Glutamatergic neuron (in vitro differentiated cells): Measurements from ENCODE around the gene C20orf144. TPM values are rescaled to one million over a fixed set of nuclear protein-coding genes. Genes with fewer than 3 reads are reported as not detected.
A peak's percentile ranks its signal among the peaks of the same experiment; 100 is the strongest.

ENCODE experiments used
- DNase-seq: peaks from one replicate; pipeline ENCODE4 v3.0.0; 2022
- H3K27ac Mint-ChIP-seq: one replicate; pipeline ENCODE4 v1.8.0; 2020; ENCODE audit warnings: mild to moderate bottlenecking, mixed read lengths, inconsistent platforms; ENCODE audit not compliant: unreplicated experiment
- H3K27me3 Mint-ChIP-seq: one replicate; pipeline ENCODE4 v1.8.0; 2020; ENCODE audit warnings: mild to moderate bottlenecking, moderate library complexity, mixed read lengths, inconsistent platforms; ENCODE audit not compliant: unreplicated experiment
- H3K36me3 Mint-ChIP-seq: one replicate; pipeline ENCODE4 v1.8.0; 2020; ENCODE audit warnings: mild to moderate bottlenecking, mixed read lengths, inconsistent platforms; ENCODE audit not compliant: unreplicated experiment
- H3K4me1 Mint-ChIP-seq: one replicate; pipeline ENCODE4 v1.8.0; 2020; ENCODE audit warnings: mild to moderate bottlenecking, low read depth, mixed read lengths, inconsistent platforms; ENCODE audit not compliant: unreplicated experiment
- H3K4me3 Mint-ChIP-seq: one replicate; pipeline ENCODE4 v1.8.0; 2020; ENCODE audit warnings: mild to moderate bottlenecking, mixed read lengths, inconsistent platforms; ENCODE audit not compliant: unreplicated experiment
- H3K9me3 Mint-ChIP-seq: one replicate; pipeline ENCODE4 v1.8.0; 2020; ENCODE audit warnings: mild to moderate bottlenecking, moderate library complexity, mixed read lengths, inconsistent platforms; ENCODE audit not compliant: unreplicated experiment
- total RNA-seq: library from RNA; stranded (reverse); fragmentation: NEBNext Ultra II Directional; extraction: Animal tissue kit (Norgen Biotek cat#: 25700); gene quantifications from one replicate; pipeline ENCODE4 v1.2.1, GENCODE V29; 2021; ENCODE audit not compliant: unreplicated experiment
- TF ChIP-seq, protein P1 (sequence below): fragments of 200-600 bp; sonication (generic); IDR thresholded peaks from one replicate; pipeline ENCODE4 v1.5.0; 2021; ENCODE audit not compliant: partially characterized antibody, unreplicated experiment

C20orf144 gene
- total RNA-seq, 1 donor from 2014 or later, result not detected

DNA sequence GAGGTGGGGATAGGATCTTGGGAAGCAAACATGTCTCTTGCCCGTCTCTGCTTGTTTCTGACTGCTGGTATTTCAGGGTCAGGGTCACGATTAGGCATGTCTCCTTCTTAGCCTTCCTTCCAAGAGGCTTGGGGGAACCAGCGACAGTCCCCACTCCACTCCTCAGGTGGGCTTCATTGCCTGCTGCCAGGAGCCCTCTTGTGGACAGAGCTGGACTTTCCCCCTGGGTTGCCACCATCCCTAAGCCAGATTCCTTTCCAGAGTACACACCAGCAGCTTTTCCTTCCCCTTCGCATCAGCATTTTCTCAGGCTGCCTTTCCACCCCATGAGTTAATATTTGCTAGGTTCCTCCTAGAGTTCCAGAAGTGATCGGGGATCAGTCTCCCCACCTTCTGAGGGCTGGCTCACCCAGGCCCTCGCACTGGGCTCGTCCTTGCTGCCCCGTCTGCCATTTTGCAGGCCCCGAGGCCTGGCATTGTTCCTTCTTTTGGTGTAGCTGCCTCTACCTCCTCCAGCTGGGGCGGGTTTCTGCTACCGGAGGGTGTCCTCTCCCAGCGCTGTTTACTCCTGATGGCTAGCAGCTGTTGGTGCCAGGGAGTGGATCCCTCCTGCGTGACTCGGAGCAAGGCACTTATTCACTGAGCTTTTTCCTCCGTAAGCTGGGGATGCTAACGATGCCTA is 8.8 kb upstream of the C20orf144 start:
- Mint-ChIP-seq H3K4me1 (peaks cover 52% of the 10 kb centered on the region), H3K27ac (peak overlapping the region; percentile 31), H3K9me3 (peaks cover 32% of the 10 kb centered on the region), H3K4me3 (no peak overlapping the region), H3K27me3 (peaks cover 18% of the 10 kb centered on the region), H3K36me3 (no peaks in the 10 kb centered on the region)
- TF ChIP-seq, protein P1, sequence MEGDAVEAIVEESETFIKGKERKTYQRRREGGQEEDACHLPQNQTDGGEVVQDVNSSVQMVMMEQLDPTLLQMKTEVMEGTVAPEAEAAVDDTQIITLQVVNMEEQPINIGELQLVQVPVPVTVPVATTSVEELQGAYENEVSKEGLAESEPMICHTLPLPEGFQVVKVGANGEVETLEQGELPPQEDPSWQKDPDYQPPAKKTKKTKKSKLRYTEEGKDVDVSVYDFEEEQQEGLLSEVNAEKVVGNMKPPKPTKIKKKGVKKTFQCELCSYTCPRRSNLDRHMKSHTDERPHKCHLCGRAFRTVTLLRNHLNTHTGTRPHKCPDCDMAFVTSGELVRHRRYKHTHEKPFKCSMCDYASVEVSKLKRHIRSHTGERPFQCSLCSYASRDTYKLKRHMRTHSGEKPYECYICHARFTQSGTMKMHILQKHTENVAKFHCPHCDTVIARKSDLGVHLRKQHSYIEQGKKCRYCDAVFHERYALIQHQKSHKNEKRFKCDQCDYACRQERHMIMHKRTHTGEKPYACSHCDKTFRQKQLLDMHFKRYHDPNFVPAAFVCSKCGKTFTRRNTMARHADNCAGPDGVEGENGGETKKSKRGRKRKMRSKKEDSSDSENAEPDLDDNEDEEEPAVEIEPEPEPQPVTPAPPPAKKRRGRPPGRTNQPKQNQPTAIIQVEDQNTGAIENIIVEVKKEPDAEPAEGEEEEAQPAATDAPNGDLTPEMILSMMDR, result peak; percentile 84
- peak; percentile 84 for DNase-seq

- peak overlapping the region; percentile 31 for H3K27ac Mint-ChIP-seq
- H3K27me3 Mint-ChIP-seq, result peaks cover 20% of the 10 kb centered on the region
- H3K4me3 Mint-ChIP-seq, result no peak overlapping the region
- no peaks in the 10 kb centered on the region for H3K36me3 Mint-ChIP-seq
- DNase-seq, result no peak
- TF ChIP-seq, protein P1, result no peak
- H3K4me1 Mint-ChIP-seq, result peaks cover 46% of the 10 kb centered on the region
- peaks cover 30% of the 10 kb centered on the region for H3K9me3 Mint-ChIP-seq
These were observed 8.1 kb upstream of the C20orf144 start for GRCh38 chr20:33653900-33654596.

DNA sequence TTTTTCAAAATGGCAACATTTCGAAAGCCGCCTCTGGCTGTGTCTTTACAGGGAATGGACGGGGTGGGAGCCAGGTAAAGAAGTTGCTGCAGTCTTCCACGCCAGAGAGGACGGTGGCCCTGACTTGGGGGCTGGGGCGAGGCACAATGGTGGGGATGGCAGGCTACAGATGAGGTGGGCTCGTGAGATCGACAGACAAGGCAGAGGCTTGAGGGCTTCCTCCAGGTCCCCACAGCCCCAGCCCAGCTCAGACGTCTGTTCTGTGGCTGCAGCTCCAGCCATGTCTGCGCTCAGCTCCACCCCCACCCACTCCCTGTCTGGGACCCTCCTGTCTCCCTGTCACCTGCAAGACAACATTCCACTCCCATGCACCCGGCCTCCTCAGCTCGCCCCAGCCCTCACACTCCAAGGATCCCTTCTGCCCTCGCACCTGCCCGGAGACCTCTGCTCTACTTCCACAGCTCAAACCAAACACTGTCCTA is 7.4 kb upstream of the C20orf144 start:
- Mint-ChIP-seq H3K4me1 (peaks cover 40% of the 10 kb centered on the region), H3K27me3 (peaks cover 14% of the 10 kb centered on the region), H3K9me3 (peaks cover 24% of the 10 kb centered on the region), H3K27ac (peak overlapping the region; percentile 4), H3K4me3 (no peak overlapping the region), H3K36me3 (no peaks in the 10 kb centered on the region)
- DNase-seq, result no peak
- TF ChIP-seq, protein P1, result no peak

- peaks cover 23% of the 10 kb centered on the region for H3K9me3 Mint-ChIP-seq
- peak overlapping the region; percentile 4 for H3K27ac Mint-ChIP-seq
- H3K36me3 Mint-ChIP-seq, result no peaks in the 10 kb centered on the region
- TF ChIP-seq, protein P1, result no peak
- peaks cover 14% of the 10 kb centered on the region for H3K27me3 Mint-ChIP-seq
- DNase-seq, result no peak
- H3K4me1 Mint-ChIP-seq, result peaks cover 35% of the 10 kb centered on the region
- no peak overlapping the region for H3K4me3 Mint-ChIP-seq
These were observed 7.0 kb upstream of the C20orf144 start for GRCh38 chr20:33655164-33655563.
